H1 (cell line): ENCODE results near the gene GCHFR.

Source experiments
- CHD2 ChIP-seq: IDR thresholded peaks from 2 replicates; pipeline ENCODE4 v1.6.1; 2012; ENCODE audit warnings: low read length, improper control_type of control experiment
- EGR1 ChIP-seq: IDR thresholded peaks from 2 replicates; pipeline ENCODE4 v1.6.1; 2011; ENCODE audit warnings: low read depth, low read length, borderline replicate concordance
- EZH2 ChIP-seq: fragments of 200-600 bp; sonication (generic); IDR thresholded peaks from 2 replicates; pipeline ENCODE4 v1.7.1; 2012; ENCODE audit warnings: low read depth, mild to moderate bottlenecking, moderate library complexity, low read length, inconsistent platforms; ENCODE audit not compliant: severe bottlenecking
- HDAC2 ChIP-seq, 2 experiments: fragments of 300-600 bp in 1 of 2; sonication (generic) in 1 of 2; IDR thresholded peaks; 2 replicates each; pipeline ENCODE4 v1.6.1; 2011 to 2012; ENCODE audit warnings: low read depth in 2 of 2, low read length in 2 of 2, mild to moderate bottlenecking in 2 of 2, moderate library complexity in 2 of 2, borderline replicate concordance in 1 of 2, inconsistent platforms in 1 of 2
- JUND ChIP-seq: IDR thresholded peaks from 2 replicates; pipeline ENCODE4 v1.6.1; 2011; ENCODE audit warnings: mild to moderate bottlenecking, improper control_type of control experiment, low read length
- POLR2A ChIP-seq, 2 experiments: IDR thresholded peaks; 1 replicate in 1 of 2; 2 replicates in 1 of 2; pipeline ENCODE4 v1.6.1; 2011; ENCODE audit warnings: low read depth in 2 of 2, low read length in 2 of 2, mild to moderate bottlenecking in 2 of 2; ENCODE audit errors: control extremely low read depth in 1 of 2
- POLR2AphosphoS5 ChIP-seq: IDR thresholded peaks from 2 replicates; pipeline ENCODE4 v1.6.1; 2011; ENCODE audit warnings: low read depth, low read length
- RFX5 ChIP-seq: IDR thresholded peaks from 2 replicates; pipeline ENCODE4 v1.6.1; 2011; ENCODE audit warnings: low read depth, low read length, improper control_type of control experiment, borderline replicate concordance
- RXRA ChIP-seq: IDR thresholded peaks from 2 replicates; pipeline ENCODE4 v1.6.1; 2011; ENCODE audit warnings: low read depth, mild to moderate bottlenecking, low read length, moderate library complexity; ENCODE audit not compliant: insufficient read depth
- YY1 ChIP-seq: IDR thresholded peaks from 2 replicates; pipeline ENCODE4 v1.6.1; 2011; ENCODE audit warnings: low read depth, mild to moderate bottlenecking, low read length
- TF ChIP-seq, protein P1 (sequence below), 3 experiments: IDR thresholded peaks; 1 replicate in 2 of 3; 2 replicates in 1 of 3; pipeline versions ENCODE4 v1.5.1 to v1.6.1; 2011; ENCODE audit warnings: low read length in 3 of 3, mild to moderate bottlenecking in 3 of 3, inconsistent platforms in 2 of 3, low read depth in 1 of 3, moderate library complexity in 1 of 3; ENCODE audit not compliant: insufficient read depth in 1 of 3; ENCODE audit errors: control extremely low read depth in 1 of 3
- TF ChIP-seq, protein P2 (sequence below): IDR thresholded peaks from 2 replicates; pipeline ENCODE4 v1.6.1; 2011; ENCODE audit warnings: low read depth, mild to moderate bottlenecking, low read length; ENCODE audit not compliant: insufficient read depth
- TF ChIP-seq, protein P3 (sequence below): IDR thresholded peaks from 2 replicates; pipeline ENCODE4 v1.6.1; 2012; ENCODE audit warnings: inconsistent platforms

DNA sequence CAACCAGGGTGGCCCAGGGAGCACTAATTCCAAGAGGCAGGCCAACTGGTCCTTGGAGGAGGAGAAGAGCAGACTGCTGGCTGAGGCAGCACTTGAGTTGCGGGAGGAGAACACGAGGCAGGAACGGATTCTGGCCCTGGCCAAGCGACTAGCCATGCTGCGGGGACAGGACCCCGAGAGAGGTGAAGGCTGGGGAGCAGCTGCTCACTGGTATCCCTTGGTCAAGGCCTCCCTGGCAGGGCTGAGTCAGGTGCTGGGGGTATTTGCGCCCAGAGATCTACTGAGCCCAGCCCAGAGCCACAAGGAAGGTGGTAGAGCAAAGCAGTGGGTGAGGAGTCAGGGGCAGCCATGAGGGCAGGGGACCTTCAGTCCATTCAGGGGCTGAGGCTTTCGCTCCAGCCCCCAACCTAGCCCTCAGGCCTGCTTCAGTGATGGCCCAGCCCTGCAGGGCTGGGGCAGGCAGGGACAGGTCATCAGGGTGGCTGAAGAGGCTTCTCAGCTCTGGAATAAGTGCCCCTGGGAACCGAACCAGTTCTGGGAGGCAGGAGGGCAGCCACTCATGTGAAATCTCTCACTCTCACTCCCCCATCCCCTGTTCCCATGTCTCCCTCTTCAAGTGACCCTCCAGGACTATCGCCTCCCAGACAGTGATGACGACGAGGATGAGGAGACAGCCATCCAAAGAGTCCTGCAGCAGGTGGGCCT is 49.0 kb downstream of the GCHFR start:
- TF ChIP-seq, protein P1, sequence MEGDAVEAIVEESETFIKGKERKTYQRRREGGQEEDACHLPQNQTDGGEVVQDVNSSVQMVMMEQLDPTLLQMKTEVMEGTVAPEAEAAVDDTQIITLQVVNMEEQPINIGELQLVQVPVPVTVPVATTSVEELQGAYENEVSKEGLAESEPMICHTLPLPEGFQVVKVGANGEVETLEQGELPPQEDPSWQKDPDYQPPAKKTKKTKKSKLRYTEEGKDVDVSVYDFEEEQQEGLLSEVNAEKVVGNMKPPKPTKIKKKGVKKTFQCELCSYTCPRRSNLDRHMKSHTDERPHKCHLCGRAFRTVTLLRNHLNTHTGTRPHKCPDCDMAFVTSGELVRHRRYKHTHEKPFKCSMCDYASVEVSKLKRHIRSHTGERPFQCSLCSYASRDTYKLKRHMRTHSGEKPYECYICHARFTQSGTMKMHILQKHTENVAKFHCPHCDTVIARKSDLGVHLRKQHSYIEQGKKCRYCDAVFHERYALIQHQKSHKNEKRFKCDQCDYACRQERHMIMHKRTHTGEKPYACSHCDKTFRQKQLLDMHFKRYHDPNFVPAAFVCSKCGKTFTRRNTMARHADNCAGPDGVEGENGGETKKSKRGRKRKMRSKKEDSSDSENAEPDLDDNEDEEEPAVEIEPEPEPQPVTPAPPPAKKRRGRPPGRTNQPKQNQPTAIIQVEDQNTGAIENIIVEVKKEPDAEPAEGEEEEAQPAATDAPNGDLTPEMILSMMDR (IDR thresholded peaks at IDR 0.05; ENCODE audit: control extremely low read depth in 1 of 3, insufficient read depth in 1 of 3, low read depth in 1 of 3, low read length in 3 of 3), result no peak
- no peak for TF ChIP-seq POLR2A (IDR thresholded peaks at IDR 0.05; ENCODE audit: control extremely low read depth in 1 of 2, low read depth in 2 of 2, low read length in 2 of 2)
- no peak for TF ChIP-seq JUND
- no peak for TF ChIP-seq RFX5
- TF ChIP-seq POLR2AphosphoS5, result no peak
- TF ChIP-seq YY1, result no peak
- TF ChIP-seq, protein P2, sequence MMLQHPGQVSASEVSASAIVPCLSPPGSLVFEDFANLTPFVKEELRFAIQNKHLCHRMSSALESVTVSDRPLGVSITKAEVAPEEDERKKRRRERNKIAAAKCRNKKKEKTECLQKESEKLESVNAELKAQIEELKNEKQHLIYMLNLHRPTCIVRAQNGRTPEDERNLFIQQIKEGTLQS, result no peak
- no peak for TF ChIP-seq EZH2
- TF ChIP-seq RXRA, result no peak
- no peak for TF ChIP-seq HDAC2 (IDR thresholded peaks at IDR 0.05; ENCODE audit: borderline replicate concordance in 1 of 2, low read depth in 2 of 2, low read length in 2 of 2)
- no peak for TF ChIP-seq CHD2
- no peak for TF ChIP-seq EGR1
- TF ChIP-seq, protein P3, sequence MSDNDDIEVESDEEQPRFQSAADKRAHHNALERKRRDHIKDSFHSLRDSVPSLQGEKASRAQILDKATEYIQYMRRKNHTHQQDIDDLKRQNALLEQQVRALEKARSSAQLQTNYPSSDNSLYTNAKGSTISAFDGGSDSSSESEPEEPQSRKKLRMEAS, result no peak
